HG03378 (cell line): ENCODE results near the gene CAST.
"Not testable (repeated sequence)": the region's sequence is repeated elsewhere in the genome, so short reads cannot be mapped to it uniquely, and the experiment has no call there.

Source experiments
- ATAC-seq: cut with Tn5 transposase; IDR thresholded peaks from one replicate; pipeline ENCODE4 v1.9.1; 2021; ENCODE audit warnings: mild to moderate bottlenecking, moderate library complexity; ENCODE audit not compliant: unreplicated experiment

The CAST gene, protein sequence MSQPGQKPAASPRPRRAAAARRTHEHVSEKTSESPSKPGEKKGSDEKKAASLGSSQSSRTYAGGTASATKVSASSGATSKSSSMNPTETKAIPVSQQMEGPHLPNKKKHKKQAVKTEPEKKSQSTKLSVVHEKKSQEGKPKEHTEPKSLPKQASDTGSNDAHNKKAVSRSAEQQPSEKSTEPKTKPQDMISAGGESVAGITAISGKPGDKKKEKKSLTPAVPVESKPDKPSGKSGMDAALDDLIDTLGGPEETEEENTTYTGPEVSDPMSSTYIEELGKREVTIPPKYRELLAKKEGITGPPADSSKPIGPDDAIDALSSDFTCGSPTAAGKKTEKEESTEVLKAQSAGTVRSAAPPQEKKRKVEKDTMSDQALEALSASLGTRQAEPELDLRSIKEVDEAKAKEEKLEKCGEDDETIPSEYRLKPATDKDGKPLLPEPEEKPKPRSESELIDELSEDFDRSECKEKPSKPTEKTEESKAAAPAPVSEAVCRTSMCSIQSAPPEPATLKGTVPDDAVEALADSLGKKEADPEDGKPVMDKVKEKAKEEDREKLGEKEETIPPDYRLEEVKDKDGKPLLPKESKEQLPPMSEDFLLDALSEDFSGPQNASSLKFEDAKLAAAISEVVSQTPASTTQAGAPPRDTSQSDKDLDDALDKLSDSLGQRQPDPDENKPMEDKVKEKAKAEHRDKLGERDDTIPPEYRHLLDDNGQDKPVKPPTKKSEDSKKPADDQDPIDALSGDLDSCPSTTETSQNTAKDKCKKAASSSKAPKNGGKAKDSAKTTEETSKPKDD

DNA sequence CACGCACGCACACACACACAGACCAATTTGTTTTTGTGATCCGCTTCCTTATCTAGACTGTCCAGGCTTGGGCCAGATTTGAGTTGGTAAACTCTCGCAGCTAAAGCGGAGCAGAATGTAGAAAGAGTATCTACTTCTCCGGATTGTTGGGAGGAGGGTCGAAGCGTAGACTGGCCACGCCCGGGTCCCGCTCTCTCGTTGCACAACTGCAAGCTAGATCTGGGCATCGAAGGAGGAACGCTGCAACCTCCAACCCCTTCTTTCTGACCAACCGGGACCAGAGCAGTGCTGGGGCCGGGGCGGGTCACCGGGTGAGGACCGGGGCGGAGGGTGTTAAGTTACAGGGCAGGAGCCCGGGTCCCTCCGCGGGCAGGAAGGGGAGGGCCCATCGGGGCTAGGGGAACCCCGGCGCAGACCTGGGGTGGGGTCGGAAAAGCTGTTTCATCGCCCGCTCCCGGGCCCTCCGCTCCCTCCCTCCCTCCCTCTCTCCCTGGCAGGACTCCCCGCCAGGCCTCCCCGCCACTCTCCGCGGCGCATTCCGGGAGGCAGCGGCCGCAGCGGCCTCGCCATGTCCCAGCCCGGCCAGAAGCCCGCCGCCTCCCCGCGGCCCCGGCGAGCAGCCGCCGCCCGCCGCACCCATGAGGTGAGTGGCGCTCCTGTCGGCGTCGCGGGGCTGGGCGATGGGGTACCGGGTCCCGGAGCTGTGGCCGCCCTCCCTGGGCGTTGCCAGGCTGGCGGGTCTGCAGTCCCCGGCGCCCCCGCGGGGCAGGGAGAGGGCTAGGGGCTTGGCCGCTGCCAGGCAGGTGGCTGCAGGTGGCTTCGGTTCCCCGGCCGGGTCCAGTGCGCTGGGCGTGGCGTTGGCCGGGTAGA, at the start of gene CAST:
Gene CAST, plus strand, starts transcription at position 522 of the 870 bp plus-strand sequence. Its CDS starts 47 bp downstream, at position 569.
- peak; percentile 56 for ATAC-seq

DNA sequence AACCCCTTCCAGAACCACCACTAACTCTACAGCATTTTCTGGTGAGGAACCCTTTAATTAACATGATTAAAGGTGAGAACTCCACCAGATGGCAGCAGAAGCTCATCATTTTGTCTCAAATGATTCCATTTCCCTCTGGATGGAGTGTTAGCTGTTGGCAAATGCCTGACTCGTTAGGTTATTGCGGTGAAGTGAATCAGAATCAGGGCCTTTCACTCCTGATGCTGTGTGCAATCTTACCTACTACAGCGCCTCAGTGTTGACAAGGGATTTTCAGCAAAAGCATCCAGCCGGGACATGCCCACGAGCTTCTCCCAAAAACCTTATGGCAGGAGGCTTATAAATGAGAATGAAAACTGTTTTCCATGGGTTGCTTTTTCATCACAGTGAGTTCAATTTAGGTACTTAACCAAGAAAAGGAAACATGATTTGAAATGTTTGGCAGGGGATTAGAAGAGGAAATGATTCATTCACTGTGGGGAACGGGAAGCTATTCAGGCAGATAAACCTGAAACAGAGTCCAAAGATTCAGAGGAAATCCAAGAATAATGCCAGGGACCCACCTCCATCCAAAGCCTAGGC, 48.0 kb upstream of the CAST start:
- no peak for ATAC-seq

DNA sequence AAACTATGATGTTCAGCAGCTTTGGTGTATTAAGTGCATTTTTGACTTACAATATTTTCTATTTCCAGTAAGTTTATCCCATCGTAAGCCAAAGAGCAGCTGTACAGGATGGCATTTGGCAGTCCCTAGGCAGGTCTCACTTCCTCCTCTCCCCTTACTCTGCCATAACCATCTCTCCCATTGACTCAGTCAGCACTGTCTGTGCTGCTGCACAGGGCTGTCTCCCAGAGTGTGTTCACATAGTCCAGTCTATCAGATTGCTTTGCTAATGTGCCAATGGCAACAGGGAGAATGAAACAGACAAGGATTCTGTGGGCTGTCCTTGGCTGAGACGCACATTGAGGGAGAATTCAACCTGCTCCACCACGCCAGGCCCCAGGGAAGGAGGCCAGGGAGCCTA, 47.0 kb upstream of the CAST start:
- no peak for ATAC-seq

- ATAC-seq: no peak
Measured at GRCh38 chr5:96616801-96617200, 45.4 kb upstream of the CAST start.

- not testable (repeated sequence) for ATAC-seq
Measured at GRCh38 chr5:96618311-96619016, 43.7 kb upstream of the CAST start.

GRCh38 chr5:96619946-96620345, 42.2 kb upstream of the CAST start:
- no peak for ATAC-seq

- no peak for ATAC-seq
Measured at GRCh38 chr5:96624596-96624995, 37.6 kb upstream of the CAST start.

GRCh38 chr5:96625365-96625764, 36.8 kb upstream of the CAST start:
- no peak for ATAC-seq

- no peak for ATAC-seq
Measured at GRCh38 chr5:96626956-96627355, 35.2 kb upstream of the CAST start.

- no peak for ATAC-seq
Measured at GRCh38 chr5:96627792-96628398, 34.3 kb upstream of the CAST start.

- ATAC-seq: no peak
Measured at GRCh38 chr5:96628406-96628805, 33.8 kb upstream of the CAST start.

GRCh38 chr5:96629774-96630173, 32.4 kb upstream of the CAST start:
- ATAC-seq: no peak

DNA sequence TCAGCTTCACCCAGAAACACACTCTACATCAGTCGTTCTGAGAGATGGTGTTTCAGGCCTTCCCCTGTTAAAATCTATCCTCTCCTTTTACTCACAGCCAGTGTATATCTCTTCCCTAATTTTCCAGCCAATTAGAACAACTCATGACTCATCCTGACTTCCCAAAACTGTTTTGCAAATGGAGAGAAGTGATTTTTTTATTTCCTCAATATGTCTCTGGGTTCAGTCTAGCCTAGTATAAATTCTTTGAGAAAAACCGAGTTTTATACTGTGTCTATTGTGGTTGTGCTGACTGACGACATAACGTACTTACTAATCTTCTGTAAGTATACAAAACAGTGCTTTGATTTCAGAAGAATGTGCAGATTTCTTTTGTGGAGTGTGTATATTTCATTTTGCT, 28.4 kb upstream of the CAST start:
- no peak for ATAC-seq

DNA sequence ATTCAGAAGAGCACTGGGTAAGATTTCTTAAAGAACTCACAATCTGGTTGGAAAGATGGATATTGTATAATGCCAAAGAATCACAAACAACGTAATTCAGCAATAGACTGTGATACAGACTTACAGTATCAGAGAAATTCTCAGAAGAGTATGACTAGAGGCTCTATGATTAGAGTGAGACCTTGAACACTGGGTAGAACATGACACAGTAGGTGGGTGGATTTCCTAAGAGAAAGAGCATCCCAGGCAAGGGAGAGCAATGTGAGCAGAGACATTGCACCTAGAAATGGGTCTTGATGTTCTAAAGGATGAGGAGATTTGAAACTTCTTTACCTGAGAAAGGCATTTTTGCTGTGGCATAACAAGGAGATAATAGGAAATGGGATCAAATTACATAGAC, 27.3 kb upstream of the CAST start:
- ATAC-seq: no peak

DNA sequence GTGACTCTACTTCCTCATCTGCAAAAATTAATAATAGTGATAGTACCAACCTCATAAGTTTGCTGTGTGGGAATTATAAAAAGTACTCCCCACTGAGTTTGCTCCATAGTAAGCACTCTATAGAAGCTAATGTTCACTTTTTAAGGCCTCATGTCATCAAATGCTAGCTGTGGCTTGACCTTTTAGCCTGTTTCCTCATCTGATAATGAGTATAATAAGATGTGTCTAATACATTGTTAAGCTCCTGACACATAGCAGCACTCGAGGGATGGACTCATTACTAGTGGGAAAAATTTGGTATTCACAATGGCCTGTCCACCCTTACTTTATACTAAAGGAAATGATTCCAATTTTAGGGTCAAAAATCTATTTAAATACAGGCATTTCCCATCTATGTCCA, 26.1 kb upstream of the CAST start:
- no peak for ATAC-seq

DNA sequence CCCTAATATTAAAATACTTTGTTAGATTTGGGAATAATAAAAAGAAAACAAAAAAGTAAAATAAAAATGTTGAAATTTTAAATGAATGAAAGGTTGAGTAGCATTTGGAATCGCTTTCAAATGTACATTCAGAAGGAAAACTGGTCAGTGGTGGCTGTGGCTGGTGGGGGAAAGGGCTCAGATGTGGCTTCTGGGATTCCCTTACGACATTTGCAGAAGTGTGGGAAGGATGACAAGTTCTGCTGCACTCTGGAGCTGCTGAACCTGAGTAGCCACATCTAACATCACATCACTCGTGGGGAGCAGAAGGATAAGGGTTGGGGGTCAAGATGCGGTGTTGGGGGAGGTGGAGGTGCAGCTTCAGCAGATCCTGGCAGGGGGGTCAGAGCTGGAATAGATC, 25.6 kb upstream of the CAST start:
- ATAC-seq: no peak

DNA sequence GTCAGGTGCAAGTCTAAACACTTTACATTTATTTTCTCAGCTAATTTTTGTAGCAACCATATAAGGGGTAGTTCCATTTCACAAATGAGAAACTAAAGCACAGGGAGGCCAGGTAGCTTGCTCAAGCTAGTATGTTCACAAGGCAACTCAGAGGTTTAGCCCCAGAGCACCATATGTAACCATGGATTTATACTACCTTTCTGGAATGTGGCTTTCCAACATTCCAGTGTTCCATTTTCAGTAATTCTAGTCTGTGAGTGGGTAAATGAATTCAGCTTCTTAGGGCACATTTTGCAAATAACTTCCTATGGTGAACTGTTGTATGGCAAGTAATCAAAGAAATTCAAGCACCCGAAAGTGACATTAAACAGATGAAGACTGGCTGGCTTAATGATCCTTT, 25.0 kb upstream of the CAST start:
- ATAC-seq: no peak

DNA sequence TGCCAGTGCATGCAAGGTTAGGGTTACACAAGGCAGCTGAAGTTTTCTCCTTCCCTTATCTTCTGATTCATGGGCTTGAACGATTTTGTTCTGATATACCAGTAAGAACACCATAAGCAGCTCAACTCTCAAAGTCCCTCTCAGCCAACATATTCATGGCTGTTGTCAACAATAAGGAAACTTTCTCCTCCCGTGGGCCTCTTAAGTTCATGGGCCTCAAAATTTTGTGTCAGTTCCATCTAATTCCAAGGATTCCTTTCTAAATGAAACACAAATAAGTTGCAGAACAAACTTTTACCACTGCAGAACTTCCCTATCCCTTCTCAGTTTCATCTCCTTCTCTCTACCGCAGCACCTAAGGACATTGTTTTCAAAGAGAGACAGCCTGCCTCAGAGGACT, 23.6 kb upstream of the CAST start:
- no peak for ATAC-seq

DNA sequence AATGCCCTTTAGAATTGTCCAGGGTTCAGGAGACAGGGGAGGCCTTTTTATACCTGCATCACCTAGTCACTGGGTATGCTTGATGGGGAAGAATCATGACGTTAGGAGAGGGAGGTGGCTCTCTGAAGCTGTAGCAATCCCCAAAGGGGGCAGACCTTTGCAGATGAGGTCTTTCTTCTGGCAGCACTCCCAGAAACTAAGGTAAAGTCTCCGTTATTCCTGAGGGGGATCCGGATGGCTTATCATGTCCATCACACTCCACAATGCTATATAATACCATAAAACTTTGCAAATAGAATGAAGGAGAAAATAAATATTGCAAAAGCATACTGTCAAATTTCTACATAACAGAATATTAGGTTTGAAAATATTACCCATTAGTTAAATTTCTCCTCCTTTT, 21.5 kb upstream of the CAST start:
- ATAC-seq: no peak
